ENCODE measurements around the gene OR13A1.

- TF ChIP-seq EZH2 (IDR thresholded peaks at IDR 0.05) (no peak), POLR2AphosphoS5 (IDR thresholded peaks at IDR 0.05; ENCODE audit: borderline replicate concordance, low read depth, low read length) (no peak)
These were observed 12.8 kb downstream of the OR13A1 start for GRCh38 chr10:45302573-45302972.
